Left ventricle myocardium inferior (tissue), 1 donor: ENCODE data around the gene MAB21L4. TPM values are rescaled to one million over a fixed set of nuclear protein-coding genes. Genes with fewer than 3 reads are reported as not detected.
A peak's percentile ranks its signal among the peaks of the same experiment; 100 is the strongest.

Experiments
- DNase-seq: peaks from one replicate; pipeline ENCODE4 v3.0.0-alpha.2; 2020
- H3K27ac ChIP-seq: fragments of 200-600 bp; replicated peaks from 2 replicates; pipeline ENCODE4 v1.8.0; 2021
- H3K27me3 ChIP-seq: fragments of 200-600 bp; 2 replicates; pipeline ENCODE4 v1.8.0; 2021; ENCODE audit warnings: low read depth
- H3K36me3 ChIP-seq: fragments of 200-600 bp; 2 replicates; pipeline ENCODE4 v1.8.0; 2021
- H3K4me1 ChIP-seq: fragments of 200-600 bp; 2 replicates; pipeline ENCODE4 v1.8.0; 2021
- H3K4me3 ChIP-seq: fragments of 200-600 bp; 2 replicates; pipeline ENCODE4 v1.8.0; 2021; ENCODE audit warnings: mild to moderate bottlenecking, moderate library complexity
- H3K9me3 ChIP-seq: fragments of 200-600 bp; replicated peaks from 2 replicates; pipeline ENCODE4 v1.8.0; 2021
- intact Hi-C: fragments of 100-400 bp; cut with micrococcal nuclease; formaldehyde crosslinking; loops from one replicate; pipeline ENCODE4 v1.11.0; 2022
- long read RNA-seq: library from polyadenylated mRNA; unstranded; transcript quantifications from one replicate; pipeline ENCODE4 v2.0.0, GENCODE V29; 2021
- total RNA-seq: library from RNA; stranded (reverse); fragmentation: NEBNext Ultra II Directional; extraction: Animal tissue kit (Norgen Biotek cat#: 25700); gene quantifications from one replicate; pipeline ENCODE4 v1.2.1, GENCODE V29; 2021
- TF ChIP-seq, protein P1 (sequence below): fragments of 200-600 bp; IDR thresholded peaks from 2 replicates; pipeline ENCODE4 v1.8.0; 2021; ENCODE audit warnings: antibody characterized with exemption, mild to moderate bottlenecking, borderline replicate concordance
- donor health status: DM: no; HTN: yes; CAD: no; lungs with severe emphysema.

Gene MAB21L4
- not detected for total RNA-seq
- long read RNA-seq: 0 reads

DNA sequence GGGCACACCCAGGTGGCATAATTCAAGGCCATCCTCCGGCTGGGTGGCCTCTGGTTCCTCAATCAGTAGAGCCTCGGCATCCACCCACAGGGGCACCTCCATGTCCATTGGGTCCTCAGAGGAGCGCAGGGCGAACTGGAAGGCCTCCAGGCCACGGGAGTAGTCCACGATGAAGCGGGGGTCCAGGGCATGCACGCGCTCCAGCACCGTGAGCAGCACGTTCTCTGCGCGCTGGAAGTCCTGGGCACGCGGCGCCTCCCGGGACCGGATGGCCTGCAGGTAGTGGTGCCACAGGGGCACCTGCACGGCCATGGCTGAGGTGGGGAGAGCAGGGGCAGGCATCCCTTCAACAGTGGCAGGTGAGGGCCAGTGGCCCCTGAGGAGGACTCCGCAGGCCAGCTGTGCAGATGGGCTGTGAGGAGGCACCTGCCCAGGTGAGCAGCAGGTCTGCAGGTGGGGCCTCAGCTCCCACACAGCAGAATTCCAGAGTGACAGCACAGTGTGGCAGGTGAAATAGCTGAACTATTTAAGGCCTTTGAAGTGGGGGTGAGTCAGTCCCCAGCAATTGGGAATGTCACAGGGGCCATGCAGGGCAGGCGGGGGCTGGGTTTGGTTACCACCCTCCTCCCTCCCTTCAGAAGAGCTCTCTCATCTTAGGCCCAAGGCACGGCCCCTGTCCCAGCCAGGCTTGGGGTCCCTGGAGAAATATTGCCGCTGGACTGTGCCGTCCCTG, at the start of gene MAB21L4:
MAB21L4 (minus strand) TSS at position 501 of the 733 bp plus-strand sequence; CDS start at position 342, 159 bp downstream.
- intact Hi-C loops: no loop called here
- Histone ChIP-seq H3K9me3 (peaks cover 6% of the 10 kb centered on the region), H3K4me3 (no peak within 1 kb of the TSS), H3K4me1 (peaks cover 26% of the 10 kb centered on the region), H3K27me3 (peaks cover 21% of the 10 kb centered on the region), H3K27ac (no peak within 1 kb of the TSS), H3K36me3 (no peaks in the 10 kb centered on the region)
- TF ChIP-seq, protein P1, sequence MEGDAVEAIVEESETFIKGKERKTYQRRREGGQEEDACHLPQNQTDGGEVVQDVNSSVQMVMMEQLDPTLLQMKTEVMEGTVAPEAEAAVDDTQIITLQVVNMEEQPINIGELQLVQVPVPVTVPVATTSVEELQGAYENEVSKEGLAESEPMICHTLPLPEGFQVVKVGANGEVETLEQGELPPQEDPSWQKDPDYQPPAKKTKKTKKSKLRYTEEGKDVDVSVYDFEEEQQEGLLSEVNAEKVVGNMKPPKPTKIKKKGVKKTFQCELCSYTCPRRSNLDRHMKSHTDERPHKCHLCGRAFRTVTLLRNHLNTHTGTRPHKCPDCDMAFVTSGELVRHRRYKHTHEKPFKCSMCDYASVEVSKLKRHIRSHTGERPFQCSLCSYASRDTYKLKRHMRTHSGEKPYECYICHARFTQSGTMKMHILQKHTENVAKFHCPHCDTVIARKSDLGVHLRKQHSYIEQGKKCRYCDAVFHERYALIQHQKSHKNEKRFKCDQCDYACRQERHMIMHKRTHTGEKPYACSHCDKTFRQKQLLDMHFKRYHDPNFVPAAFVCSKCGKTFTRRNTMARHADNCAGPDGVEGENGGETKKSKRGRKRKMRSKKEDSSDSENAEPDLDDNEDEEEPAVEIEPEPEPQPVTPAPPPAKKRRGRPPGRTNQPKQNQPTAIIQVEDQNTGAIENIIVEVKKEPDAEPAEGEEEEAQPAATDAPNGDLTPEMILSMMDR: no peak
- no peak for DNase-seq

DNA sequence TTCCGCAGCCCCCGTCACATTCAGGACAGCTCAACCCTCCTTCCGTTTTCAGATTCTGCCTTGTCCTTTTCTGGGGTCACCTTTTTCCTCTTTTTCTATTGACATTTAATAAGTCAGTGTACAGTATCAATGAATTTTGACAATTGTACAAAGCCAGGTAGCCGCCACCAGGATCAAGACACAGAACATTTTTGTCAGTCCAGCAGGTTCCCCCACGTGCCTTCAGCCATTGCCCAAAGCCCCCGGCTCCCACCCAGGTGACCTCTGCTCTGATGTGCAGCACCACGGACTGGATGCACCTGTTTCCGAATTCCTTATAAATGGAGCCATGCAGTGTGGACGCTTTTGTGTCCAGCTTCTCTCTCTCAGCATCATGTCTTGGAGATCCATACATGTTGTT, 40.1 kb upstream of the MAB21L4 start:
- H3K27me3 ChIP-seq: peaks cover 17% of the 10 kb centered on the region
- H3K27ac ChIP-seq: no peak overlapping the region
- no peak for DNase-seq
- H3K4me1 ChIP-seq: no peaks in the 10 kb centered on the region
- peaks cover 33% of the 10 kb centered on the region for H3K9me3 ChIP-seq
- TF ChIP-seq, protein P1: no peak
- H3K36me3 ChIP-seq: no peaks in the 10 kb centered on the region
- intact Hi-C loops: no loop called here
- no peak overlapping the region for H3K4me3 ChIP-seq

- TF ChIP-seq, protein P1: no peak
- Histone ChIP-seq H3K27me3 (peaks cover 20% of the 10 kb centered on the region), H3K36me3 (no peaks in the 10 kb centered on the region), H3K4me1 (no peaks in the 10 kb centered on the region), H3K9me3 (peaks cover 31% of the 10 kb centered on the region), H3K4me3 (no peak overlapping the region), H3K27ac (no peak overlapping the region)
- DNase-seq: no peak
- intact Hi-C loops: no loop called here
Measured at GRCh38 chr2:240935103-240935876, 39.3 kb upstream of the MAB21L4 start.

- peaks cover 31% of the 10 kb centered on the region for H3K9me3 ChIP-seq
- intact Hi-C loops: no loop called here
- no peak for DNase-seq
- H3K4me1 ChIP-seq: no peaks in the 10 kb centered on the region
- no peak overlapping the region for H3K4me3 ChIP-seq
- no peak overlapping the region for H3K27ac ChIP-seq
- no peaks in the 10 kb centered on the region for H3K36me3 ChIP-seq
- TF ChIP-seq, protein P1: no peak
- H3K27me3 ChIP-seq: peaks cover 26% of the 10 kb centered on the region
Measured at GRCh38 chr2:240934701-240935102, 38.7 kb upstream of the MAB21L4 start.

DNA sequence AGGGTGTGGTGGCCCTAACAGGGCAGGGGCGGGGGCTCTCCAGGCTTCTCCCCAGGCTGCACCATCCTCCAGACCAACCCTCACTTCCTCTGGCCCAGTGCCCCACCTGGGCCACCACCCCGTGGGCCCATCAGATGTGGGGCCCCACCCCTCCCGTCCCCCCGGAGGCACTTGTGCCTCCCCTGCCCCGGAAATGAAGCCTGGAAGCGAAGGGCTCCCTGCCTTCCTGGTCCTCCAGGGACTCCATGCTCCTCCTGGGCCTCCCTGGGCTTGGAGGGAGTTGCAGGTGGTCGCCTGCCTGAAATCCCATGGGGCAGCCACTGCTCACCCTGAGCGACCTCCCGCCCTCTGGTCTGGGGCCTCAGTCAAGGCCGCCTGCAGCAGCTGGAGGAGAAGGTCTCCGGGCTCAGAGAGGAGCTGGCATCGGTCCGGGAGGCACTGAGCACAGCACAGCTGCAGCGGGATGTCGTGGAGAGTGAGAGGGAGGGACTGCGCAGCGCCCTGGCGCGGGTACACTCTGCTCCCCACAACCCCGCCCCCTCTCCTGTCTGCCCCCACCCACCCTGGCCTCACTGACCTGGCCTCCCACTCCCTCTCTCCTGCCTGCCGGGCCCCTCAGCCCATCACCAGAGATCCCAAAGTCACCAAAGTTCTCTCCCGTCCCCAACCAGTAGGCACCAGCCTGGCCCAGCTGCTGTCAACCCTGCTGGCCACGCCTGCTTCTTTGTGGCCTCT, 38.2 kb upstream of the MAB21L4 start:
- peak; percentile 10 for DNase-seq
- Histone ChIP-seq H3K27ac (no peak overlapping the region), H3K4me1 (no peaks in the 10 kb centered on the region), H3K4me3 (no peak overlapping the region), H3K9me3 (peaks cover 31% of the 10 kb centered on the region), H3K27me3 (peaks cover 28% of the 10 kb centered on the region), H3K36me3 (no peaks in the 10 kb centered on the region)
- intact Hi-C loops: no loop called here
- TF ChIP-seq, protein P1: no peak
